Mucosa of descending colon (tissue), 3 donors: ENCODE results near the gene C5orf46. TPM values are rescaled to one million over a fixed set of nuclear protein-coding genes. Genes with fewer than 3 reads are reported as not detected.

Experiments used
- ATAC-seq: fragments of 200-7000 bp; cut with Tn5 transposase; one replicate; pipeline ENCODE4 v1.9.1; 2020; ENCODE audit warnings: mild to moderate bottlenecking, moderate library complexity
- DNase-seq, 3 donors: peaks; one replicate each; pipeline ENCODE4 v3.0.0-alpha.2; 2020
- H3K36me3 ChIP-seq: fragments of 200-600 bp; one replicate; pipeline ENCODE4 v1.8.0; 2021; ENCODE audit warnings: low read depth, mild to moderate bottlenecking
- H3K4me1 ChIP-seq: fragments of 200-600 bp; one replicate; pipeline ENCODE4 v1.8.0; 2021; ENCODE audit warnings: low read depth, mild to moderate bottlenecking
- H3K4me3 ChIP-seq: fragments of 200-600 bp; one replicate; pipeline ENCODE4 v1.8.0; 2021; ENCODE audit warnings: mild to moderate bottlenecking
- H3K9me3 ChIP-seq: fragments of 200-600 bp; one replicate; pipeline ENCODE4 v1.8.0; 2021; ENCODE audit warnings: mild to moderate bottlenecking
- intact Hi-C, 2 donors: fragments of 100-400 bp; cut with DNase I in 1 of 2; cut with micrococcal nuclease in 1 of 2; formaldehyde crosslinking; loops; one replicate each; pipeline versions ENCODE4 v1.11.0 to v1.11.1; 2022; cut with DNase I, micrococcal nuclease
- total RNA-seq, 3 donors: library from RNA; stranded (reverse); fragmentation: NEBNext Ultra II Directional in 2 of 3; extraction: Animal tissue kit (Norgen Biotek cat#: 25700) in 2 of 3; gene quantifications; one replicate each; pipeline versions ENCODE4 v1.2.1 to v1.2.4, GENCODE V29; 2021 to 2023
- TF ChIP-seq, protein P1 (sequence below): fragments of 200-600 bp; IDR thresholded peaks from one replicate; pipeline ENCODE4 v1.8.0; 2022; ENCODE audit warnings: antibody characterized with exemption, mild to moderate bottlenecking
- donor health status: DM: no; HTN: no; CAD: no; lungs with moderate emphysema.
- donor health status: DM: no; HTN: no; CAD: no.
- donor health status: DM: no; HTN: yes; CAD: no.

The C5orf46 gene
- total RNA-seq, 3 donors from 2014 or later = not detected

DNA sequence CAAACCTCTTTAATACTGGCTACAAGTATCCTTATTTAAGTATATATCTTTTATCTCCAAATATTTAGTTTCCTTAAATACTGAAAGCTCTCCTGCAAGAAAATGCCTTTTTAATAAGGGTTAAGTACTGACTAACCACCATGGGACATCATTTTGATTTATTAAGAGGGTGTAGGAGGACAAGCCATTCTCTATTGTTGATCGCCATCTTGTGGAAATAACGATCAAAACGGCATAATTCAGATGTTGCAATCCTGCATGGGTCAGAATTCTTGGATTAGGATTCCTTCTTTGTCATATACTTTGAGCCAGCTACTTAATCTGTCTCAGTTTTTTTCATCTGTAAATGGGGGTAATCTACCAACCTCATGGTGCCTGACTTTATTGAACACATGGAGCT, 28.7 kb upstream of the C5orf46 start:
- Histone ChIP-seq H3K4me1 (no peaks in the 10 kb centered on the region), H3K36me3 (no peaks in the 10 kb centered on the region), H3K4me3 (no peak overlapping the region), H3K9me3 (no peaks in the 10 kb centered on the region)
- TF ChIP-seq, protein P1, sequence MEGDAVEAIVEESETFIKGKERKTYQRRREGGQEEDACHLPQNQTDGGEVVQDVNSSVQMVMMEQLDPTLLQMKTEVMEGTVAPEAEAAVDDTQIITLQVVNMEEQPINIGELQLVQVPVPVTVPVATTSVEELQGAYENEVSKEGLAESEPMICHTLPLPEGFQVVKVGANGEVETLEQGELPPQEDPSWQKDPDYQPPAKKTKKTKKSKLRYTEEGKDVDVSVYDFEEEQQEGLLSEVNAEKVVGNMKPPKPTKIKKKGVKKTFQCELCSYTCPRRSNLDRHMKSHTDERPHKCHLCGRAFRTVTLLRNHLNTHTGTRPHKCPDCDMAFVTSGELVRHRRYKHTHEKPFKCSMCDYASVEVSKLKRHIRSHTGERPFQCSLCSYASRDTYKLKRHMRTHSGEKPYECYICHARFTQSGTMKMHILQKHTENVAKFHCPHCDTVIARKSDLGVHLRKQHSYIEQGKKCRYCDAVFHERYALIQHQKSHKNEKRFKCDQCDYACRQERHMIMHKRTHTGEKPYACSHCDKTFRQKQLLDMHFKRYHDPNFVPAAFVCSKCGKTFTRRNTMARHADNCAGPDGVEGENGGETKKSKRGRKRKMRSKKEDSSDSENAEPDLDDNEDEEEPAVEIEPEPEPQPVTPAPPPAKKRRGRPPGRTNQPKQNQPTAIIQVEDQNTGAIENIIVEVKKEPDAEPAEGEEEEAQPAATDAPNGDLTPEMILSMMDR = no peak
- intact Hi-C loops = loop anchor here in 1 of 2 donors (5.0 kb wide), 1 partner anchor 48 kb away; no protein-coding TSS in a partner anchor
- ATAC-seq (peak; percentile 62), DNase-seq (peak in 1 of 3 donors; percentile 38)

DNA sequence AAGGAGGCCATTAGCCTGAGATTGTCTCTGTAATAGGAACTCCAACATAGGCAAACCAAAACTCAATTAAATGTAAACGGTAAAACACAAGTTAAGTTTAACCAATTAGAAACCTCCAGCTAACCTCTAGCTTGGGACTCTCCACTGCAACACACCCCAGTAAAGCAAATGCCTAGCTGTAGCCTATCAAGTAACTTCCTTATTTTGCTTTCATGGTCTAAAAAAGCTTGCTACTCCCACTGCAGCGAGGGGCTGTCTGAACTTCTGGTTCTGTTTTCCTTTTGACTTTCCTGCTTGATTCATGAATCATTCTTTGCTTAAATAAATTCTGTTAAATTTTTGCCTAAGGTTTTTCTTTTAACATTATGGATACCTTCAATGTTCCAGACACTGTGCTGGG, 24.4 kb upstream of the C5orf46 start:
- DNase-seq (no peak), ATAC-seq (no peak)
- TF ChIP-seq, protein P1 = no peak
- intact Hi-C loops = no loop called here
- Histone ChIP-seq H3K4me1 (no peaks in the 10 kb centered on the region), H3K36me3 (no peaks in the 10 kb centered on the region), H3K9me3 (no peaks in the 10 kb centered on the region), H3K4me3 (no peak overlapping the region)

DNA sequence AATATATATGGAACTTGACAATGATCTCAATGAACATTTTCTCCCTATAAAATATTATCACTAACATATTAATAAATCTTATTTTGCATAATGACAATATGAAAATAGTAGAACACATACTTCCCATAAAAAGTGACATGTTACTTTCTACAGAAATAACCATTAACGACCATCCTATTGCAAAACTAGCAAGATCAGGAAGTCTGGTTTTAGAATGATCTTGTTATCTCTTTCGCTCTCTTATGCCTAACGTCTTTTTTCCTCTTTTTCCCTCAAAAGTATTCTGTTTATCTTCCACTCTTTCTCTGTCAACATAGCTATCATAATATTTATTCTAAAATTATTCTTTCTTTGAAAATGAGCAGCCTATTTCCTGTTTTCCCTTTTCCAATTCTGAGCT, 21.6 kb upstream of the C5orf46 start:
- H3K4me3 ChIP-seq = no peak overlapping the region
- TF ChIP-seq, protein P1 = no peak
- no peaks in the 10 kb centered on the region for H3K9me3 ChIP-seq
- H3K4me1 ChIP-seq = no peaks in the 10 kb centered on the region
- intact Hi-C loops = no loop called here
- ATAC-seq (no peak), DNase-seq (no peak)
- no peaks in the 10 kb centered on the region for H3K36me3 ChIP-seq

DNA sequence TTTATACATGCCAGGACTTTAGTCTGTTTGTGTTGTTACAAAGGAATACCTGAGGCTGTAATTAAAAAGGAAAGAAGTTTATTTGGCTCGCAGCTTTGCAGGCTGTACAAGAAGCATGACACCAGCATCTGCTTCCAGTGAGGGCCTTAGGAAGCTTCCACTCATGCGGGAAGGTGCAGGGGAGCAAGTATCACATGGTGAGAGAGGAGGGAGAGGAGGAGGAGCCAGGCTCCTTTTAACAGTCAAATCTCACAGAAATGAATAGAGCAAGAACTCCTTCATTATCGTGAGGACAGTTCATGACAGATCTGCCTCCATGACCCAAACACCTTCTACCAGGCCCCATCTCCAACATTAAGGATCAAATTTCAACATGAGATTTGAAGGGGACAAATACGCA, 18.7 kb upstream of the C5orf46 start:
- DNase-seq = no peak
- intact Hi-C loops = no loop called here
- TF ChIP-seq, protein P1 = no peak
- H3K9me3 ChIP-seq = no peaks in the 10 kb centered on the region
- no peak overlapping the region for H3K4me3 ChIP-seq
- no peaks in the 10 kb centered on the region for H3K36me3 ChIP-seq
- H3K4me1 ChIP-seq = no peaks in the 10 kb centered on the region
- ATAC-seq = no peak

DNA sequence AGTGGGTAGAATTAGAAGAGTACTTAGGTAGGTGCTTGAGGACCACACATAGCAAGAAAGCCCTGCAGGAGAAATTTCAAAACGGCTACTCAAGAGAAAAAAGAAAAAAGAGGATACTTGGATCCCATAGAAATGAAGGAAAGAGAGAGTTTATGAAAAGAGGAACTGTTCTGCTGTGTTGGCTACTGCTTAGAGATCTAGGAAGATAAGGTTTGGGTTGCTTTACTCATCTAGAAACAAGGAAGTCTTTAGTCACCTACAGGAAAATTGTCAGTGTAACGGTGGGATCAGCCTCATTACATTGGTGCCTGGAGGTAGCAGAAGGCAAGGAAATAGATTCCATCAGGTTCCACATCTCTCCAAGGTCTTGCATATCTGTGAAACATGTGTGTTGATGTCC, 14.8 kb upstream of the C5orf46 start:
- Histone ChIP-seq H3K9me3 (no peaks in the 10 kb centered on the region), H3K4me3 (no peak overlapping the region), H3K36me3 (no peaks in the 10 kb centered on the region), H3K4me1 (no peaks in the 10 kb centered on the region)
- DNase-seq = no peak
- intact Hi-C loops = no loop called here
- TF ChIP-seq, protein P1 = no peak
- ATAC-seq = no peak

DNA sequence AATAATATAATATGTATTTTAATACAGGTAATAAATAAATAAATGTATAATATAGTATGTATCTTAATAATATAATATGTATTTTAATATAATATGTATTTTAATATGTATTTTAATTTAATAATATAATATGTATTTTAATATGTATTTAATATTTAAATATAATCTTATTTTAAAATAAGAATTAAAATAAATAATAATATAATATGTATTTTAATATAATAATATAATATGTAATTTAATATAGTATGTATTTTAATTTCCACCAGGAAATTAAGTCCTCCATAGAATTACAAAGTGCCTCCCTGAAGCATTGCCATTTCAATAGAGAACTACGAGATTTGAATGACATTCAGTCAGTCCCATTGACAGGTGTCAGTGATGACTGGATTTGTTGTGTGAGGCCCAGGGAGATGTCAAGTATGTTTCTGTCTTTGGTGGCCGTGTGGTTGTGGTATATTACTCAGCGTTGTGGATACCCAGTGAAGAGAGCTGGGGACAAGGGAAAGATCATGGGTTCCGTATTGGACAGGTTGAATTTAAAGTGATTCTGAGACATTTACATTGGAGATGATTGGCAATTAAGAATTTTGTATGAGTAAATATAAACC, 14.2 kb upstream of the C5orf46 start:
- no peak overlapping the region for H3K4me3 ChIP-seq
- H3K36me3 ChIP-seq = no peaks in the 10 kb centered on the region
- intact Hi-C loops = no loop called here
- ATAC-seq = no peak
- DNase-seq = no peak
- H3K9me3 ChIP-seq = no peaks in the 10 kb centered on the region
- TF ChIP-seq, protein P1 = no peak
- H3K4me1 ChIP-seq = no peaks in the 10 kb centered on the region
